GM23248 (cell line): ENCODE measurements around the gene ELMOD1. TPM values are rescaled to one million over a fixed set of nuclear protein-coding genes. Genes with fewer than 3 reads are reported as not detected.

Source experiments
- DNase-seq: peaks from one replicate; pipeline ENCODE4 v3.0.0-alpha.2; 2015
- H2AFZ ChIP-seq: fragments of 200-600 bp; sonication (generic); 2 replicates; pipeline ENCODE4 v1.6.1; 2016; ENCODE audit warnings: antibody characterized with exemption
- H3F3A ChIP-seq: fragments of 200-600 bp; sonication (generic); 2 replicates; pipeline ENCODE4 v1.6.1; 2016; ENCODE audit warnings: mild to moderate bottlenecking, antibody characterized with exemption, mixed run types; ENCODE audit not compliant: insufficient read depth
- H3K27ac ChIP-seq: fragments of 200-600 bp; sonication (generic); 2 replicates; pipeline ENCODE4 v1.5.1; 2016; ENCODE audit warnings: mild to moderate bottlenecking
- H3K27me3 ChIP-seq: fragments of 200-600 bp; sonication (generic); replicated peaks from 2 replicates; pipeline ENCODE4 v1.6.1; 2016; ENCODE audit warnings: mild to moderate bottlenecking; ENCODE audit not compliant: insufficient read depth
- H3K36me3 ChIP-seq: fragments of 200-600 bp; sonication (generic); 2 replicates; pipeline ENCODE4 v1.6.1; 2016; ENCODE audit warnings: low read depth, mild to moderate bottlenecking
- H3K4me1 ChIP-seq: fragments of 200-600 bp; sonication (generic); 2 replicates; pipeline ENCODE4 v1.6.1; 2016; ENCODE audit warnings: mild to moderate bottlenecking; ENCODE audit not compliant: insufficient read depth
- H3K4me2 ChIP-seq: fragments of 200-600 bp; sonication (generic); one replicate; pipeline ENCODE4 v1.6.1; 2016; ENCODE audit warnings: mild to moderate bottlenecking; ENCODE audit not compliant: unreplicated experiment
- H3K4me3 ChIP-seq: fragments of 200-600 bp; sonication (generic); 2 replicates; pipeline ENCODE4 v1.5.1; 2016; ENCODE audit warnings: mild to moderate bottlenecking
- H3K79me2 ChIP-seq: fragments of 200-600 bp; sonication (generic); 2 replicates; pipeline ENCODE4 v1.6.1; 2016; ENCODE audit warnings: mild to moderate bottlenecking; ENCODE audit not compliant: insufficient read depth
- H3K9ac ChIP-seq: fragments of 200-600 bp; sonication (generic); 2 replicates; pipeline ENCODE4 v1.6.1; 2016; ENCODE audit warnings: mild to moderate bottlenecking
- H3K9me2 ChIP-seq: fragments of 200-600 bp; sonication (generic); 2 replicates; pipeline ENCODE4 v1.6.1; 2016; ENCODE audit warnings: mixed run types, mild to moderate bottlenecking, moderate library complexity; ENCODE audit not compliant: insufficient read depth
- H3K9me3 ChIP-seq: fragments of 200-600 bp; sonication (generic); one replicate; pipeline ENCODE4 v1.6.1; 2017; ENCODE audit warnings: low read depth
- H4K20me1 ChIP-seq: fragments of 200-600 bp; sonication (generic); 2 replicates; pipeline ENCODE4 v1.6.0; 2016; ENCODE audit not compliant: insufficient read depth
- EZH2 ChIP-seq: fragments of 200-600 bp; sonication (generic); IDR thresholded peaks from 2 replicates; pipeline ENCODE4 v1.6.1; 2018; ENCODE audit warnings: antibody characterized with exemption, mild to moderate bottlenecking; ENCODE audit not compliant: insufficient read depth, poor library complexity, severe bottlenecking
- EZH2phosphoT487 ChIP-seq: fragments of 200-600 bp; sonication (generic); IDR thresholded peaks from 2 replicates; pipeline ENCODE4 v1.6.1; 2018; ENCODE audit warnings: antibody characterized with exemption, moderate library complexity, mild to moderate bottlenecking, low read depth; ENCODE audit not compliant: insufficient read depth
- WGBS, 2 experiments: methylation state at CpG; one replicate each; pipeline ENCODE4 v1.1.6; 2015 to 2017; ENCODE audit warnings: low lambda C conversion rate in 2 of 2, low coverage in 1 of 2; ENCODE audit errors: missing lambda C conversion rate in 2 of 2; 5-methylcytosine and 5-hydroxymethylcytosine counted together
- in situ Hi-C: fragments of 300-500 bp; cut with MboI; formaldehyde crosslinking; loops from 2 replicates; pipeline ENCODE4 v1.15.0; 2020
- polyA plus RNA-seq: library from polyadenylated mRNA; unstranded; fragments of >200 nt; fragmentation: Nextera tagmentation; extraction: Ambion mirVana; gene quantifications from 2 replicates; pipeline ENCODE4 v1.2.1, GENCODE V29; 2016
- total RNA-seq: library from RNA; depleted of rRNA; stranded (reverse); fragments of >200 nt; shearing (Covaris generic); gene quantifications from 2 replicates; pipeline ENCODE4 v1.2.3, GENCODE V29; 2014

Gene ELMOD1
- total and polyA plus RNA-seq, 2 experiments from 2014 or later: 0.51 TPM; not detected in 1

- no peak overlapping the region for H3K4me3 ChIP-seq
- H3K4me1 ChIP-seq: peaks cover 46% of the 10 kb centered on the region
- H4K20me1 ChIP-seq: no peaks in the 10 kb centered on the region
- H3K4me2 ChIP-seq: no peak overlapping the region
- in situ Hi-C loops: no loop called here
- DNase-seq: no peak
- H3K79me2 ChIP-seq: no peaks in the 10 kb centered on the region
- no peaks in the 10 kb centered on the region for H3K36me3 ChIP-seq
- H3F3A ChIP-seq: peaks cover 28% of the 10 kb centered on the region
- no peak overlapping the region for H2AFZ ChIP-seq
- no peak overlapping the region for H3K27ac ChIP-seq
- no peak for TF ChIP-seq EZH2
- TF ChIP-seq EZH2phosphoT487: no peak
- no peak overlapping the region for H3K9ac ChIP-seq
- H3K9me2 ChIP-seq: no peaks in the 10 kb centered on the region
- 93% methylated on average over 15 of the region's 15 CpGs for WGBS, 2 experiments
- no peaks in the 10 kb centered on the region for H3K27me3 ChIP-seq
- H3K9me3 ChIP-seq: no peaks in the 10 kb centered on the region
Measured at GRCh38 chr11:107699371-107700285, 108.7 kb downstream of the ELMOD1 start.

GRCh38 chr11:107702109-107702660 is 111.2 kb downstream of the ELMOD1 start:
- TF ChIP-seq EZH2 (no peak), EZH2phosphoT487 (no peak)
- WGBS, 2 experiments: 78 to 82% methylated on average over 7 of the region's 7 CpGs
- Histone ChIP-seq H3K4me2 (no peak overlapping the region), H4K20me1 (no peaks in the 10 kb centered on the region), H3F3A (peaks cover 21% of the 10 kb centered on the region), H3K27me3 (no peaks in the 10 kb centered on the region), H3K9ac (no peak overlapping the region), H3K36me3 (no peaks in the 10 kb centered on the region), H3K79me2 (no peaks in the 10 kb centered on the region), H2AFZ (no peak overlapping the region), H3K4me1 (peaks cover 29% of the 10 kb centered on the region), H3K9me3 (no peaks in the 10 kb centered on the region), H3K27ac (no peak overlapping the region), H3K4me3 (no peak overlapping the region), H3K9me2 (no peaks in the 10 kb centered on the region)
- in situ Hi-C loops: no loop called here
- DNase-seq: no peak

- Histone ChIP-seq H3K27me3 (no peaks in the 10 kb centered on the region), H3K4me1 (peaks cover 28% of the 10 kb centered on the region), H3K36me3 (no peaks in the 10 kb centered on the region), H3K79me2 (no peaks in the 10 kb centered on the region), H3K4me2 (no peak overlapping the region), H3K9me2 (no peaks in the 10 kb centered on the region), H3K9ac (no peak overlapping the region), H3F3A (peaks cover 21% of the 10 kb centered on the region), H3K9me3 (no peaks in the 10 kb centered on the region), H4K20me1 (no peaks in the 10 kb centered on the region), H3K27ac (no peak overlapping the region), H3K4me3 (no peak overlapping the region), H2AFZ (no peak overlapping the region)
- peak; percentile 30 for DNase-seq
- no peak for TF ChIP-seq EZH2
- no peak for TF ChIP-seq EZH2phosphoT487
- in situ Hi-C loops: no loop called here
- 41 to 52% methylated on average over 2 of the region's 2 CpGs for WGBS, 2 experiments
Measured at GRCh38 chr11:107702723-107703122, 111.8 kb downstream of the ELMOD1 start.

GRCh38 chr11:107704451-107704850 is 113.5 kb downstream of the ELMOD1 start:
- H3K27me3 ChIP-seq: no peaks in the 10 kb centered on the region
- peak; percentile 91 for DNase-seq
- peak overlapping the region; percentile 49 for H3K4me3 ChIP-seq
- H4K20me1 ChIP-seq: no peaks in the 10 kb centered on the region
- H3K4me1 ChIP-seq: peaks cover 28% of the 10 kb centered on the region
- H3K9ac ChIP-seq: peak overlapping the region; percentile 72
- WGBS, 2 experiments: 32 to 34% methylated on average over 3 of the region's 3 CpGs
- H3K9me3 ChIP-seq: no peaks in the 10 kb centered on the region
- H3F3A ChIP-seq: peaks cover 21% of the 10 kb centered on the region
- no peaks in the 10 kb centered on the region for H3K79me2 ChIP-seq
- TF ChIP-seq EZH2phosphoT487: no peak
- H3K9me2 ChIP-seq: no peaks in the 10 kb centered on the region
- in situ Hi-C loops: no loop called here
- peak overlapping the region; percentile 79 for H3K4me2 ChIP-seq
- no peaks in the 10 kb centered on the region for H3K36me3 ChIP-seq
- peak overlapping the region; percentile 96 for H3K27ac ChIP-seq
- peak overlapping the region; percentile 50; the same call in 1 of the 2 replicates for H2AFZ ChIP-seq
